AG09309 (cell line): Measurements from ENCODE around the gene VAPA.

ENCODE experiments used
- DNase-seq: peaks from one replicate; pipeline ENCODE4 v3.0.0-alpha.2; 2010; ENCODE audit warnings: low read depth
- H3K4me3 ChIP-seq: 2 replicates; pipeline ENCODE4 v1.5.1; 2011; ENCODE audit warnings: mild to moderate bottlenecking, low read depth, low read length, moderate library complexity; ENCODE audit not compliant: control insufficient read depth
- TF ChIP-seq, protein P1 (sequence below): IDR thresholded peaks from 2 replicates; pipeline ENCODE4 v1.5.1; 2011; ENCODE audit warnings: mild to moderate bottlenecking, low read depth, low read length, inconsistent platforms; ENCODE audit not compliant: insufficient read depth, control insufficient read depth; ENCODE audit errors: missing control alignments

The VAPA gene

DNA sequence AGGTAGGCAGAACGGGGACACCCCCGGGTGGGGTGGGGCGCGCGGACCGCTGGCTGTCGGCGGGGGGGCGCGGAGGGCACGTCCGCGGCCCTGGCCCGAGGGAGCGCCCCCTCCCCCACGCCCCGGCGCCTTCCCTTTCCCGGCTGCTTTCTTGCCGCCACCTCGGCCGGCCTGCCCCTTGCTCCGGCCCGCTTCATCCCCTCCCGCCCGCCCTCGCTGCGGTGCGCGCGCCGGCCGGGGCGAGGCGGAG is 443 bp downstream of the VAPA start:
- DNase-seq: no peak
- TF ChIP-seq, protein P1, sequence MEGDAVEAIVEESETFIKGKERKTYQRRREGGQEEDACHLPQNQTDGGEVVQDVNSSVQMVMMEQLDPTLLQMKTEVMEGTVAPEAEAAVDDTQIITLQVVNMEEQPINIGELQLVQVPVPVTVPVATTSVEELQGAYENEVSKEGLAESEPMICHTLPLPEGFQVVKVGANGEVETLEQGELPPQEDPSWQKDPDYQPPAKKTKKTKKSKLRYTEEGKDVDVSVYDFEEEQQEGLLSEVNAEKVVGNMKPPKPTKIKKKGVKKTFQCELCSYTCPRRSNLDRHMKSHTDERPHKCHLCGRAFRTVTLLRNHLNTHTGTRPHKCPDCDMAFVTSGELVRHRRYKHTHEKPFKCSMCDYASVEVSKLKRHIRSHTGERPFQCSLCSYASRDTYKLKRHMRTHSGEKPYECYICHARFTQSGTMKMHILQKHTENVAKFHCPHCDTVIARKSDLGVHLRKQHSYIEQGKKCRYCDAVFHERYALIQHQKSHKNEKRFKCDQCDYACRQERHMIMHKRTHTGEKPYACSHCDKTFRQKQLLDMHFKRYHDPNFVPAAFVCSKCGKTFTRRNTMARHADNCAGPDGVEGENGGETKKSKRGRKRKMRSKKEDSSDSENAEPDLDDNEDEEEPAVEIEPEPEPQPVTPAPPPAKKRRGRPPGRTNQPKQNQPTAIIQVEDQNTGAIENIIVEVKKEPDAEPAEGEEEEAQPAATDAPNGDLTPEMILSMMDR: no peak
- H3K4me3 ChIP-seq: peak overlapping the region; percentile 91

DNA sequence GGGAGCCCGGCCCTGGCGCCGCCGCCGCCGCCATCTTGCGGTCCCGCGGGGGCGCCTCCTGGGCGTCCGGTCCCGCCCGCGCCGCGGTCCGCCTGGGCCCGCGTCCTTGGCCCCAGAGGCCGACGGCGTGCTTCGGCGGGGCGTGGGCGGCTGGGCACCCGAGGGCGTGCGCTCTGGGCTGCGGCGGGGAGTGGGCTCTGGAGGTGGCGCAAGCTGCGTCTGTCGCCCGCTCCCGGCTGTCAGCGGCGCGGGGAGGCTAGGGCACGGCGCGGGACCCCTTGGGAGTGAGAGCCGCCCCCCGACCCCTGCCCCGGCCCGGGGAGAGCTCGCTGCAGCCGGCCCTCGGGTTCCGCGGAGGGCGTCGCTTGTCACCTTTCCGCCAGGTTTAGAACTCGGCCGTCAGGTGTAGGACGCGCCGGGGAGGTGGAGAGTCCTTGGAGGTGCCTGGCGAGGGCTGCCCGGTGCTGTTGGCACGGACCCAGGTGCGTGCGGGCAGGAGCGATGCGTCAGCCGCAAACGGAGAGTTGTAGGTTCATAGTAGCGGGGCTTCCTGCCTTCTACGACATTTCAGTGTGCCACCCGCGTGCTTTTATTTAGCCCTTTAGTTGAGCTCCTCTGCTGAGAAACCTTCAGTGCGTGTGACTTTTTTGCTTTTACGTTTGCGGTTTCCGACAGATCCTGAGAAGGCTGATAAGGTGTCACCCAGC is 921 bp downstream of the VAPA start:
- TF ChIP-seq, protein P1: no peak
- H3K4me3 ChIP-seq: peak overlapping the region; percentile 91
- peak; percentile 50 for DNase-seq

DNA sequence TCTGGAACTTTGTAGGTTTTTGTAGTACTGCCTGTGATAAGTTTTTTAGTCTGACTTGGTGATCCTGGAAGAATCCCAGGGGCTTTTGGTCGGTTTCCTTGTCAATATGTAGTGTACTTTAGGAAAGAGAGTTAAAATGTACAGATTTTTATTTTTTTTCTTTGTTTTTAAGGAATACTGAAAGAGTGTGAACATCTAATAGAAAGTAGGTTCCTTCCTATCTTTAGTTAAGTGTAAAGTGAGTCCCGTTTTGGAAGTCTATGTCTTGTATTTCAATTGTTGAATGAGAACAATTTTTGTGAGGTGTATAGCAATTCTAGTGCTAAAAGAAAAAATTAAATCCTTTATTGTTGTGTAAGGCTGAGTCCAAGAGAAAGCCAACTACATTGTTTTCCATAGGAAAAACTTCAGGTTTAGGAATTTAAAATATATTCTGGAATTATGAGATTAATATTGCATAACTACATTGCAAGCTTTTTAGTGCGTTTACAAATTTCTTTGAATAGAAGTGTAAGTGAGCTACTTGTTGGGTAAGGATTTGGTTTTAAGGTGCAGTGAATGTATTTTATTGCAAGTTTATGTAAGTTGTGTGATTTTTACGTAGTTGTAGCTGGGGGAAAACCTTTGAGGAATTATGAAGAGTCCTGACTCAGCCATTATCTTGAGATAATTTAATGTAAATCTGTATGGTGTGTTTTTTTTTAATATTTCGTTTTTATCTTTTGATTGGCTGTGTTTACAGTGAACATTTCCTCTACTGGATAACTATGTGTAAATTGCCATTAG is 1.7 kb downstream of the VAPA start:
- DNase-seq: no peak
- peak overlapping the region; percentile 91 for H3K4me3 ChIP-seq
- TF ChIP-seq, protein P1: no peak

DNA sequence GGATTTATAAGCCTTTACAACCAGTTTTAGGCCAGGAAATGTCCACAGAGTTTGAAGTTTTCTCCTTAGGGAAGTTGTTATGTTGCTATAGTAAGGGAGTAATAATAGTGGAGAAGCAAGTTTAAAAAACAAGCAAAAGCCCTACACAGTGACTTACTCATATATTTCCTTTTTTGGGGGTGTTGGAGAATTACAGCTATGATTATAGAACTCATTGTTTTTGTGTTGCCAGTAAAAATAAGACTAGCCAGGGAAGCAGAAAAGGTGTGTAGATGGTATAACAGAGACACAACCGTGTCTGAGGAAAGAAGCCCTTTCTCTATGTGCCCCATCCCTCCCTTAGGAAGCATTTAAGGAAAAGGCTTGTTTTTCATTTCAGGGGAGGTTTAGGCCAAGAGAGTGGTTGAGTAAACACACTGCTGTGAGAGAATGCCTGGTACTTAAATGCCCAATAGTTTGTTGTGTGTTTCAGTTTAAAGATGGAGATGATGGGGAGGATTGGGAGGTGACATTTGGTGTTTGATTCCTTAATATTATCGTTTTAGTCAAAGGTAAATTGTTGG is 2.3 kb downstream of the VAPA start:
- TF ChIP-seq, protein P1: no peak
- DNase-seq: no peak
- H3K4me3 ChIP-seq: peak overlapping the region; percentile 91

DNA sequence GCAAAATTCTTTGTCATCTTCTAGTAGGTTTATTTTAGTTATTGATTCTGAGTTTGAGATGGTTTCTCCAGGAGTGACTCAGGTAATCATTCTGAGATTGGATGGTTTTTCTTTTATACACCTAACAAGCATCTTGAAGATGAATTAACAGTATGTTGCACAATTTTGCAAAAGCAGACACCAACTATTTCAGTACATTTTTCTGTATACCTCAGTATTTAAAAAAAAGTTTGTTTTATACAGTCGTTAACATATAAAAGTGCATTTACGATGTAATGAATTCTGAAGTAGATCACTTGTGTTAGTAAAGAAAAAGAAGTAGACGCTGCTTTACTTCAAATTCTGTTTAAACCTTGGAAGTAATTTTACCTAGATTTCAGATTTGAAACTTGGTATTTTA is 3.0 kb downstream of the VAPA start:
- H3K4me3 ChIP-seq: no peak overlapping the region
- TF ChIP-seq, protein P1: no peak

DNA sequence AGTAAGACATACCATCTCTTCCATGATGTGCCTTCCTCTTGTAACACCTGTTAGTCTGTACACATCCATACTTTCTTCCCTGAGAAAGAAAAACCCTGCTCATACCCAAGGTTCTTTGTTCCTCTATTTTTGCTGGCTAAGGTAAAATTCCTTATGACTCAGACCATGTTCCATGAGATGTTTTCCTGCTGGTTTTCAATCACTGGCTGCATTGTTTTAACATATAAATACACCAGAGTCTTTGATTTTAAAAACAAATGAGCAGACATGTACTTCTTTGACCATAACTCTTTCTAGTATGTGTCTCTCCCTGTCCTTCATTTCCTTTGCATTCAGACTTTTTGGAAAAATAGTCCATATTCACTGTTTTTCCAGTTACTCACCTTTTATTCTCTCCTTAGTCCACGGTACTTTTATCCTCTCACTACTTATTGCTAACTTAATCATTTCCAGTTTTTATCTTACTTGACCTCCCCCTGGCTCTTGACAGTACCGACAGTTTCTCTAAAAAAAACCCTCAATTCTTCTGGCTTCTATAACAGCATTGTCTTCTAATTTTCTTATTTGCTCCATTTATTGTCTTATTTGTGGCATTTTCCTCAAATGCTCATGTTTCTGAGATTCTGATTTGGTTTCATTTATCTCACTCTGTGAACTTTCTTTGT is 4.3 kb downstream of the VAPA start:
- no peak for DNase-seq
- TF ChIP-seq, protein P1: no peak
- H3K4me3 ChIP-seq: no peak overlapping the region

More for the DNA sequence above, 3.0 kb downstream of the VAPA start:
- DNase-seq: no peak
